Liver (tissue), 9 donors: ENCODE results near the gene PLCB4. TPM values are rescaled to one million over a fixed set of nuclear protein-coding genes. Genes with fewer than 3 reads are reported as not detected.

Experiments
- DNase-seq: peaks from one replicate; pipeline ENCODE4 v3.0.0-alpha.2; 2017; ENCODE audit warnings: low spot score
- H3K27ac ChIP-seq, 2 donors: one replicate each; pipeline ENCODE4 v1.7.0; 2013; ENCODE audit warnings: inconsistent platforms in 2 of 2, low read length in 2 of 2, control low read depth in 1 of 2, low read depth in 1 of 2, mild to moderate bottlenecking in 1 of 2
- H3K27me3 ChIP-seq, 4 donors: one replicate each; pipeline versions ENCODE4 v1.6.1 to v1.7.0; 2013; ENCODE audit warnings: low read length in 3 of 4, inconsistent platforms in 1 of 4, mild to moderate bottlenecking in 1 of 4, moderate library complexity in 1 of 4; ENCODE audit not compliant: control insufficient read depth in 4 of 4, insufficient read depth in 4 of 4
- H3K36me3 ChIP-seq, 4 donors: one replicate each; pipeline versions ENCODE4 v1.6.1 to v1.7.0; 2013; ENCODE audit warnings: low read length in 3 of 4, mild to moderate bottlenecking in 3 of 4, low read depth in 1 of 4, moderate library complexity in 1 of 4; ENCODE audit not compliant: control insufficient read depth in 4 of 4, insufficient read depth in 3 of 4
- H3K4me1 ChIP-seq, 4 donors: one replicate each; pipeline versions ENCODE4 v1.6.1 to v1.7.0; 2013; ENCODE audit warnings: low read length in 3 of 4, mild to moderate bottlenecking in 3 of 4, moderate library complexity in 1 of 4; ENCODE audit not compliant: control insufficient read depth in 4 of 4, insufficient read depth in 4 of 4
- H3K4me3 ChIP-seq, 3 donors: one replicate each; pipeline versions ENCODE4 v1.6.1 to v1.7.0; 2013; ENCODE audit warnings: low read length in 3 of 3, control low read depth in 1 of 3, low read depth in 1 of 3, mild to moderate bottlenecking in 1 of 3
- H3K9ac ChIP-seq, 2 donors: one replicate each; pipeline ENCODE4 v1.7.0; 2013; ENCODE audit warnings: low read length in 2 of 2, mild to moderate bottlenecking in 2 of 2, moderate library complexity in 2 of 2, control low read depth in 1 of 2, low read depth in 1 of 2
- H3K9me3 ChIP-seq, 4 donors: one replicate each; pipeline versions ENCODE4 v1.6.1 to v1.7.0; 2013; ENCODE audit warnings: low read length in 3 of 4; ENCODE audit not compliant: control insufficient read depth in 4 of 4
- EGR1 ChIP-seq, 2 donors: IDR thresholded peaks; 2 replicates each; pipeline ENCODE4 v1.6.1; 2016 to 2018; ENCODE audit warnings: antibody characterized with exemption in 2 of 2, low read depth in 2 of 2
- FOXA1 ChIP-seq: IDR thresholded peaks from 2 replicates; pipeline ENCODE4 v1.6.1; 2016; ENCODE audit warnings: antibody characterized with exemption
- FOXA2 ChIP-seq: IDR thresholded peaks from 2 replicates; pipeline ENCODE4 v1.6.1; 2016; ENCODE audit warnings: antibody characterized with exemption
- GABPA ChIP-seq, 2 donors: IDR thresholded peaks in 1 of 2; conservative IDR thresholded peaks in 1 of 2; 2 replicates each; pipeline ENCODE4 v1.6.1; 2016; ENCODE audit warnings: antibody characterized with exemption in 2 of 2, mild to moderate bottlenecking in 1 of 2, moderate library complexity in 1 of 2
- HNF4A ChIP-seq, 2 donors: conservative IDR thresholded peaks; 2 replicates each; pipeline ENCODE4 v1.6.1; 2016; ENCODE audit warnings: antibody characterized with exemption in 2 of 2, mild to moderate bottlenecking in 2 of 2
- HNF4G ChIP-seq: IDR thresholded peaks from 2 replicates; pipeline ENCODE4 v1.6.1; 2016; ENCODE audit warnings: antibody characterized with exemption
- JUND ChIP-seq, 2 donors: IDR thresholded peaks; 2 replicates each; pipeline ENCODE4 v1.6.1; 2016; ENCODE audit warnings: antibody characterized with exemption in 2 of 2
- NR2F2 ChIP-seq: IDR thresholded peaks from 2 replicates; pipeline ENCODE4 v1.6.1; 2016; ENCODE audit warnings: antibody characterized with exemption
- RAD21 ChIP-seq, 2 donors: IDR thresholded peaks; 2 replicates each; pipeline ENCODE4 v1.6.1; 2016; ENCODE audit warnings: antibody characterized with exemption in 2 of 2, mild to moderate bottlenecking in 2 of 2
- RXRA ChIP-seq, 2 donors: IDR thresholded peaks; 2 replicates each; pipeline ENCODE4 v1.6.1; 2017 to 2018; ENCODE audit warnings: antibody characterized with exemption in 2 of 2, mild to moderate bottlenecking in 1 of 2
- SP1 ChIP-seq: IDR thresholded peaks from 2 replicates; pipeline ENCODE4 v1.6.1; 2018; ENCODE audit warnings: antibody characterized with exemption, mild to moderate bottlenecking
- TAF1 ChIP-seq: conservative IDR thresholded peaks from 2 replicates; pipeline ENCODE4 v1.6.1; 2016; ENCODE audit warnings: antibody characterized with exemption, mild to moderate bottlenecking
- YY1 ChIP-seq: IDR thresholded peaks from 2 replicates; pipeline ENCODE4 v1.6.1; 2016; ENCODE audit warnings: antibody characterized with exemption, mild to moderate bottlenecking
- WGBS: extraction: QIAGEN DNeasy Blood & Tissue Kit; methylation state at CpG from one replicate; pipeline ENCODE4 v1.1.7; 2013; 5-methylcytosine and 5-hydroxymethylcytosine counted together
- polyA plus RNA-seq, 2 donors: library from polyadenylated mRNA; stranded (reverse) in 1 of 2; unstranded in 1 of 2; fragments of 200-250 nt in 1 of 2; fragments of >200 nt in 1 of 2; fragmentation: Nextera tagmentation in 1 of 2; extraction: Ambion mirVana in 1 of 2; gene quantifications; one replicate each; pipeline versions ENCODE4 v1.2.1 to v1.2.3, GENCODE V29; 2013 to 2015
- total RNA-seq, 2 donors: library from RNA; depleted of rRNA; stranded (reverse); fragments of >200 nt; gene quantifications; one replicate each; pipeline ENCODE4 v1.2.3, GENCODE V29; 2014
- TF ChIP-seq, protein P1 (sequence below): IDR thresholded peaks from 2 replicates; pipeline ENCODE4 v1.6.1; 2016; ENCODE audit warnings: antibody characterized with exemption
- TF ChIP-seq, protein P2 (sequence below): fragments of 150-350 bp; IDR thresholded peaks from 2 replicates; pipeline ENCODE4 v1.5.1; 2017; ENCODE audit warnings: improper control_type of control experiment, low read depth, low read length; ENCODE audit not compliant: missing input control
- TF ChIP-seq, protein P3 (sequence below): IDR thresholded peaks from 2 replicates; pipeline ENCODE4 v1.6.1; 2016; ENCODE audit warnings: antibody characterized with exemption
- donor health status: healthy.
- donor health status: healthy.
- donor health status: healthy.
- donor health status: healthy.
- donor health status: healthy.

The PLCB4 gene
- total and polyA plus RNA-seq, 4 donors = 0.14 to 0.67 (median 0.30) TPM

DNA sequence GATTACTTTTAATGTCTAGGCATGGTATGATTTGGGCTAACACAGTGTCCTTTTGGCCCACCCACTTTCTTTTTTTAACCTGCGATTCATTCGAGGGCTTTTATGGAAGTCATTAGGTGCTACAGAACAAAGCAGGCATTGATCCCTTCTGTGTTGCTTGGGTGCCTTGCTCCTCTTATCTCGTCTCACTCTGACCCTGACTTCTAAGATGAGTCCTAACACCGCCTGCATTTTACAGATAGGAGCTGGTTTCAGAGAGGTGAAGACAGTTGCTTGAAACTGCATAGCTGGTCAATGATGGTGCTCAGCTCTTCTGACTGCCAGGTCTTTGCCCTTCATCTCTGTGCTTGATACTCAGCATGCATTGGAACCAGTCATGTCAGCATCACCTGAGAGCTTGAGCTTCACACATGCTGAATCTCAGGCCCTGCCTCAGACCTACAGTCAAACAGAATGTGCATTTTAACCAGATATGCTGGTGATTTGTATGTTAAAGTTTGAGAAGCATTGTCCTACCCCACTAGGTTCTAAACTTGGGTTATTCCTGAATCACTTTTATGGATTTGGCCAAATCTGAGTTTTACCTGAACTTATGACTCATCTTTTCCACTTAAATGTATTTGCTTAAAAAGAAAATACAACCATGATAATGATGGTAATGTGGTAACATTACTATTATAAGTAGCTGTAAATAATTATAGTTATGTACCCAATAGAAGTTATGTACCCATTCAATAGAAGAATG is 142.3 kb downstream of the PLCB4 start:
- Histone ChIP-seq H3K9me3 (no peaks in the 10 kb centered on the region), H3K4me1 (no peaks in the 10 kb centered on the region), H3K9ac (no peak overlapping the region), H3K27ac (no peak overlapping the region), H3K36me3 (no peaks in the 10 kb centered on the region), H3K4me3 (no peak overlapping the region), H3K27me3 (peaks cover 0 to 2% (median 0%) of the 10 kb centered on the region in 4 donors)
- no peak for DNase-seq
- 70% methylated on average over 4 of the region's 4 CpGs for WGBS
- TF ChIP-seq TAF1 = no peak
- no peak for TF ChIP-seq RXRA (IDR thresholded peaks at IDR 0.05)
- TF ChIP-seq, protein P1, sequence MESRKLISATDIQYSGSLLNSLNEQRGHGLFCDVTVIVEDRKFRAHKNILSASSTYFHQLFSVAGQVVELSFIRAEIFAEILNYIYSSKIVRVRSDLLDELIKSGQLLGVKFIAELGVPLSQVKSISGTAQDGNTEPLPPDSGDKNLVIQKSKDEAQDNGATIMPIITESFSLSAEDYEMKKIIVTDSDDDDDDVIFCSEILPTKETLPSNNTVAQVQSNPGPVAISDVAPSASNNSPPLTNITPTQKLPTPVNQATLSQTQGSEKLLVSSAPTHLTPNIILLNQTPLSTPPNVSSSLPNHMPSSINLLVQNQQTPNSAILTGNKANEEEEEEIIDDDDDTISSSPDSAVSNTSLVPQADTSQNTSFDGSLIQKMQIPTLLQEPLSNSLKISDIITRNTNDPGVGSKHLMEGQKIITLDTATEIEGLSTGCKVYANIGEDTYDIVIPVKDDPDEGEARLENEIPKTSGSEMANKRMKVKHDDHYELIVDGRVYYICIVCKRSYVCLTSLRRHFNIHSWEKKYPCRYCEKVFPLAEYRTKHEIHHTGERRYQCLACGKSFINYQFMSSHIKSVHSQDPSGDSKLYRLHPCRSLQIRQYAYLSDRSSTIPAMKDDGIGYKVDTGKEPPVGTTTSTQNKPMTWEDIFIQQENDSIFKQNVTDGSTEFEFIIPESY = no peak
- no peak for TF ChIP-seq FOXA2
- TF ChIP-seq RAD21 (IDR thresholded peaks at IDR 0.05) = no peak
- TF ChIP-seq HNF4G = no peak
- no peak for TF ChIP-seq GABPA (IDR thresholded peaks at IDR 0.05 in 1 of 2, conservative IDR thresholded peaks at IDR 0.05 in 1 of 2)
- TF ChIP-seq NR2F2 = no peak
- no peak for TF ChIP-seq YY1
- no peak for TF ChIP-seq EGR1 (IDR thresholded peaks at IDR 0.05; ENCODE audit: low read depth in 2 of 2)
- TF ChIP-seq JUND (IDR thresholded peaks at IDR 0.05) = no peak
- TF ChIP-seq FOXA1 = no peak
- no peak for TF ChIP-seq HNF4A (conservative IDR thresholded peaks at IDR 0.05)
- TF ChIP-seq, protein P2, sequence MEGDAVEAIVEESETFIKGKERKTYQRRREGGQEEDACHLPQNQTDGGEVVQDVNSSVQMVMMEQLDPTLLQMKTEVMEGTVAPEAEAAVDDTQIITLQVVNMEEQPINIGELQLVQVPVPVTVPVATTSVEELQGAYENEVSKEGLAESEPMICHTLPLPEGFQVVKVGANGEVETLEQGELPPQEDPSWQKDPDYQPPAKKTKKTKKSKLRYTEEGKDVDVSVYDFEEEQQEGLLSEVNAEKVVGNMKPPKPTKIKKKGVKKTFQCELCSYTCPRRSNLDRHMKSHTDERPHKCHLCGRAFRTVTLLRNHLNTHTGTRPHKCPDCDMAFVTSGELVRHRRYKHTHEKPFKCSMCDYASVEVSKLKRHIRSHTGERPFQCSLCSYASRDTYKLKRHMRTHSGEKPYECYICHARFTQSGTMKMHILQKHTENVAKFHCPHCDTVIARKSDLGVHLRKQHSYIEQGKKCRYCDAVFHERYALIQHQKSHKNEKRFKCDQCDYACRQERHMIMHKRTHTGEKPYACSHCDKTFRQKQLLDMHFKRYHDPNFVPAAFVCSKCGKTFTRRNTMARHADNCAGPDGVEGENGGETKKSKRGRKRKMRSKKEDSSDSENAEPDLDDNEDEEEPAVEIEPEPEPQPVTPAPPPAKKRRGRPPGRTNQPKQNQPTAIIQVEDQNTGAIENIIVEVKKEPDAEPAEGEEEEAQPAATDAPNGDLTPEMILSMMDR = no peak
- no peak for TF ChIP-seq SP1

DNA sequence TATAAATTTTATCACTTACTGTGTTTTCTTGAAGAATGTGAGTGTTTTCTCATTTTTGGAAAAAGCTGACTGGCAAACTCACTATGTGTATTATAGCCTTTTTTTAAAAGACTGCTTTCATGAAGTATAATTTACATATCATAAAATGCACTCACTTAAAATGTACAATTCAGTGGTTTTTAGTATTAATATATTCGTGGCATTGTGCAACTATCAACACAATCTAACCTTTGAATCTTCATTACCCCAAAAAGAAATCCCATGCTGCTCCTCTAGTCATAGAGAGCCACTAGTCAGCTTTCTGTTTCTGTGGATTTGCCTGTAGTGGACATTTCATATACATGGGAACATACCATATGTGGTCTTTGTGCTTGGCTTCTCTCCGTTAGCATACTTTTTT is 143.8 kb downstream of the PLCB4 start:
- Histone ChIP-seq H3K9ac (no peak overlapping the region), H3K27ac (no peak overlapping the region), H3K4me1 (no peaks in the 10 kb centered on the region), H3K36me3 (no peaks in the 10 kb centered on the region), H3K9me3 (no peaks in the 10 kb centered on the region), H3K27me3 (peaks cover 0 to 2% (median 0%) of the 10 kb centered on the region in 4 donors), H3K4me3 (no peak overlapping the region)
- TF ChIP-seq, protein P2 = no peak
- TF ChIP-seq, protein P3, sequence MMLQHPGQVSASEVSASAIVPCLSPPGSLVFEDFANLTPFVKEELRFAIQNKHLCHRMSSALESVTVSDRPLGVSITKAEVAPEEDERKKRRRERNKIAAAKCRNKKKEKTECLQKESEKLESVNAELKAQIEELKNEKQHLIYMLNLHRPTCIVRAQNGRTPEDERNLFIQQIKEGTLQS = no peak
- TF ChIP-seq RXRA (IDR thresholded peaks at IDR 0.05) = no peak
- TF ChIP-seq GABPA (IDR thresholded peaks at IDR 0.05 in 1 of 2, conservative IDR thresholded peaks at IDR 0.05 in 1 of 2) = no peak
- TF ChIP-seq YY1 = no peak
- no peak for TF ChIP-seq NR2F2
- no peak for TF ChIP-seq FOXA1
- TF ChIP-seq, protein P1 = no peak
- TF ChIP-seq FOXA2 = no peak
- TF ChIP-seq HNF4A (conservative IDR thresholded peaks at IDR 0.05) = no peak
- no peak for TF ChIP-seq RAD21 (IDR thresholded peaks at IDR 0.05)
- TF ChIP-seq SP1 = no peak
- no peak for DNase-seq
- 68% methylated on average over 2 of the region's 2 CpGs for WGBS
